Stomach (tissue), 4 donors: Measurements from ENCODE around the gene COA8.

Source experiments
- CTCF ChIP-seq, 7 experiments: fragments of 450-650 bp in 4 of 7; fragments of 200-600 bp in 3 of 7; sonication (generic) in 3 of 7; IDR thresholded peaks; one replicate each; pipeline ENCODE4 v1.5.1; 2016 to 2019; ENCODE audit warnings: antibody characterized with exemption in 7 of 7, control low read depth in 2 of 7, mild to moderate bottlenecking in 1 of 7
- POLR2A ChIP-seq, 4 donors: fragments of 450-650 bp; IDR thresholded peaks; one replicate each; pipeline ENCODE4 v1.6.1; 2016; ENCODE audit warnings: antibody characterized with exemption in 4 of 4, control low read depth in 2 of 4, mild to moderate bottlenecking in 1 of 4, moderate library complexity in 1 of 4

GRCh38 chr14:103528146-103528586 lies 34.6 kb upstream of the COA8 start:
- no peak for TF ChIP-seq POLR2A (IDR thresholded peaks at IDR 0.05)
- no peak for TF ChIP-seq CTCF (IDR thresholded peaks at IDR 0.05)
